HG03039 (cell line): ENCODE data around the gene PLEKHM3.

ENCODE experiments used
- ATAC-seq: cut with Tn5 transposase; IDR thresholded peaks from one replicate; pipeline ENCODE4 v1.9.1; 2021; ENCODE audit warnings: mild to moderate bottlenecking, moderate library complexity; ENCODE audit not compliant: unreplicated experiment

PLEKHM3 gene, protein sequence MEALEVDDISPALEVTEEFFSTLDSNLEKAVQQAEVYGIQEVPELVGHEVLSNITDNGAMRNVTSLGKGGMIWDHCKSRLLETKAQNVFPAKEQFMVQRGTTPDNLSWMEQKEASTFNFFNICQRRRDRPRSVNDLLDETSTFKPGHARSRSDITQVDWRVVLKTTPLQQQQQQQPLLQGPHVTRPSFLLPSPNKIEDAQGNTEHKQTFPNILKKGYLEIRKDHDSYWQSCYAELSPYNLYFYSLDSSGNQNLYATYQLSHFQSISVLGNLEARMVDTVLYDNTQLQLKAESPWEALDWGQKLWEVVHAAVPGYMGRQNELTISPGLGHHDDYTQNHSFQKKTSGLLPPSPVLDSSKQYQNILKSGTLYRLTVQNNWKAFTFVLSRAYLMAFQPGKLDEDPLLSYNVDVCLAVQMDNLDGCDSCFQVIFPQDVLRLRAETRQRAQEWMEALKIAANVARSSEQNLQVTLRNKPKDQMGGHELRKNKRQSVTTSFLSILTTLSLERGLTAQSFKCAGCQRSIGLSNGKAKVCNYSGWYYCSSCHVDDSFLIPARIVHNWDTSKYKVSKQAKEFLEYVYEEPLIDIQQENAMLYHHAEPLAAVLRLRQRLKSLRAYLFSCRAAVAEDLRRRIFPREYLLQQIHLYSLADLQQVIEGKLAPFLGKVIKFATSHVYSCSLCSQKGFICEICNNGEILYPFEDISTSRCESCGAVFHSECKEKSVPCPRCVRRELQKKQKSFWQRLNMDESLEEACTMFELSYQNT

GRCh38 chr2:208025037-208025813, at the start of gene PLEKHM3:
Gene PLEKHM3, minus strand, starts transcription at chr2:208025527. Its CDS starts 23,888 bp downstream, at chr2:208001639.
- peak; percentile 80 for ATAC-seq

- ATAC-seq: no peak
These were observed 49.5 kb upstream of the PLEKHM3 start for GRCh38 chr2:208074610-208075356.

- ATAC-seq: peak; percentile 68
These were observed 47.0 kb upstream of the PLEKHM3 start for GRCh38 chr2:208072250-208072892.

GRCh38 chr2:208069186-208069585, 43.9 kb upstream of the PLEKHM3 start:
- no peak for ATAC-seq

DNA sequence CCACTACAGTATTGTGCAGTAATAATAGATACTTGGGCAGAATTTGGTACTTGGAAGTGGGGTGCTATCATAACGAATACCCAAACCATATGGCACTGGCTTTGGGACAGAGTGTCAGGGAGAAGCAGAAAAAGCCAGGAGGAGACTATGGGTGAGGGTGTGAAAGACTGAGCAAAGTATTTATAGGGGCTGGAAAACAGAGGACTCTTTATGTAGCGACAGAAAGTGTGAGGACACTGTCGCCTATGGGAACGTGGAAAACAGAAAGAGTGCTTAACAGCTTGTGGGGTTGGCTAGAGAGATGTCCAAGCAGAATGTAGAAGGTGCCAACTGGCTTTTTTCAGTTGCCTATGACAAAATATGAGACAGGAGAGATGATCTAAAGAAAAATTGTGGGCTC, 40.7 kb upstream of the PLEKHM3 start:
- ATAC-seq: no peak

DNA sequence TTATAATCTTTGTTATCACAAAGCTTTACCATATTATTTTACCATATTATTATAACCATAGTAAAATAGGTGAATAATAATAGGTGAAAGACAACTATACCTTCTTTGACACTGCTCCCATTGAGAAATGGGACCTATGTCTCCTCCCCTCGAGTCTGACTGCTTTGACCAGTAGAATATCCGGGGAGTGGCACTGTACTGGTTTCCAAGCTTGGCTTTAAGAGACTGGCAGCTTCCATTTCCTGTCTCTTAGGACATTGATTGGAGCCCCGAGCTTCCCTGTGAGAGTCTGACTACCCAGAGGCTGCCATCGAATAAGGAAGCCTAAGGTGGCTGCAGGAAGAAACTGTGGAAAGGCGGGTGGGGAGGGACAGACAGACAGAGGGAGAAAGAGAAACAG, 40.1 kb upstream of the PLEKHM3 start:
- ATAC-seq: no peak

DNA sequence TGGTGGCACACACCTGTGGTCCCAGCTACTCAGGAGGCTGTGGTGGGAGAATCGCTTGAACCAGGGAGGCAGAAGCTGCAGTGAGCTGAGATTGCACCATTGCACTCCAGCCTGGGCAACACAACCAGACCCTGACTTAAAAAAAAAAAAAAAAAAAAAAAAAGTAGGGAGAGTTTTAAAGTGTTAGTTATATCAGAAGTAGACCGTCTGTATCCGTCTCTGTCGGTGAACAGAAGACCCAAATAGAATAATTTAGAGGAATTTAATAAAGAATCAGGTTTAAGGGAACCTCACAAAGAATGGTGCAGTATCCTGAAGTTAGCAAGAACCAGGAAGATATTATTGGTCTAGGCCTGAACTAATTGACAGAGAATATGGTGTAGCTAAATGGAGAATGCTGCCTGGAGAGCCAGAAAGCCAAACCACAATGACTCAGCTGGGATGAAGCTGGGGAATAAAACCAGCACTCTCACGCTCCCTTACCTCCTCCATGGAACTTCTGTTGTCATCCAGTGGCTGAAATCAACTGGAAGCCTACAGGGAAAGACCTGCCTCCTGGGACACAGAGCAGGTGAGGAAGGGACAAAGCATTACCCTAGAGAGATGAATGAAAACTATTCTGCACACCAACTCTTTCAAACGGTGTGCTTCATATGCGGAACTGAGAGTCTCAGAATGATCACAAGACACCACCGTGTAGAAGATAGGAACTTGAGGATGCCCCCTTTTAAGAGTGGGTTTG, 39.1 kb upstream of the PLEKHM3 start:
- ATAC-seq: no peak

DNA sequence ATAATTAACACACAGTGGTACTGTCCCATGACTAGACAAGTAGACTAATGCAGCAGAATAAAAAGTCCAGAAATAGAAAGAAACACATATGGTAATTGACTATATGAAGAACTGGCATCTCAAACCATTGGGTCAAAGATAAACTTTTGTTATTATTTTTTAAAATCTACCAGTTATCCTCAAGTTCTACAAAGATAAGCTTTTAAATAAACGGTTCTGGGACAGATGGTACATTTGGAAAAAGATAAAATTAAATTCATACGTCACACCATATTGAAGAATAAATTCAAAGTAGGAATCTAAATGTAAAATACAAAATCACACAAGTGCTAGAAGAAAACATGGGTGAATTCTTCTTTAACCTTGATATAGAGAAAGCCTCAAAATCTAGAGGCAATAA, 37.6 kb upstream of the PLEKHM3 start:
- ATAC-seq: no peak

DNA sequence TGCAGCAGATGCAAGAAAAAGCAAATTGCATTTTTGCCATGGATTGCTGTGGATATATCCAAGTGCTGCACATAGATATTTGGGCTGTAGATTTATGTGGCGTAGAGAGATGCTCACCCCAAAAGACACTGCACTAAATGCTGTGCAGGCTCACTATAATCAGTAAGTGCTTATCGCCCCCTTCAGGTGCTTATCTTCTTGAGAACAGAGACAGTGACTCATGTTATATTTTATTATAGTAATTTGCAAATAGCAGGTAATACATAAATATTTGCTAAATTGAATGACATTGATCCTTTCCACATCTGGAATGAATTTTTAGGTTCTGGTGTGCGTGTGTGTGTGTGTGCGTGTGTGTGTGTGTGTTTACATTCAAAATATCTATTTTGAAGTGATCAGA, 36.8 kb upstream of the PLEKHM3 start:
- ATAC-seq: no peak

DNA sequence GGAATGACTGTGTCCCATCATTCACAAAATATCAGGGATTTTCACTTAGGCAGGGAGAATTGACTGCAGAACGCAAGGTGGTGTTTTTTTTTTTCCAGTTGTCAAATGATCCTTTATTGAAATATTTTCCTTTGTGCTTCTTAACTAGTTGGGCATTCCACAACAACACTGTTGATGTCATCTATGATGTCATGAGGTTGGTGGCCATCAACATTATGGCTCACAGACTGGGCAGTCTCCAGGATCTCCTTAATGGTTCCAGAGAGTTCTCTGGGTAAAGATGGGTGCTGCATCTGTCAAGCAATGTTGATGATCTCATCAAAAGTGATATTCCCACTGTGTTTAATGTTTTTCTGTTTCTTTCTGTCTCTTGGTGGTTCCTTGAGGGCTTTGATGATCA, 31.8 kb upstream of the PLEKHM3 start:
- ATAC-seq: no peak

DNA sequence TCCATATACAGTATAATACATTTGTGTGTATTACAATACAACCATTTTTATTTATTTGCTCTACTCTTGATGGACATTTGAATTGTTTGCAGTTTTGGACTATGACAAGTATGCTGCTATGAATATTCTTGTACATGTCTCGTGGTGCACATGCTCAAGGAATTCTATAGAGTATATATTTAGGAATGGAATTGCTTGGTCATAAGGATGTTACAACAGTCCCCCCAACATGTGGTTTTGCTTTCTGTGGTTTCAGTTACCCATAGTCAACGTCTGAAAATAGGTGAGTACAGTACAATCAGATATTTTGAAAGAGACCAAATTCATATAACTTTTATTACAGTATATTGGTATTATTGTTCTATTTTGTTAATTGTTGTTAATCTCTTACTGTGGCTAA, 24.1 kb upstream of the PLEKHM3 start:
- no peak for ATAC-seq

DNA sequence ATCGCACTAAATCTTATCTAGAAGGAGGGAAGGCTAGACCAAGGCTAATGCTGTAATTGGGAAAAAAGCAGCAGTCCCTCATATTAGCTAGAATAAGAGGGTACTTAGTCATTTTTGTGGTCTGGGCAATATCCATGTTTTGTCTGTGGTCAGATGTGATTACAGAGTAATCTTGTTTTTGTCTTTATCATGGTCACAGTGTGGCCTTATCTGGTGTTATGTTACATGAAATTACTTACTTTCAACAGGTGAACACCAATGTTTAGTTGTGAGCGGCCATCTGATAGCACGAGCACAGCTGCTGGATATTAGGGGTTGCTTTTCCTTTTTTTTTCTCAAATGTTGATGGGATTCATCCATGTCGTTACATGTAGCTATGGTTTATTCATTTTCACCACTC, 23.7 kb upstream of the PLEKHM3 start:
- ATAC-seq: no peak

DNA sequence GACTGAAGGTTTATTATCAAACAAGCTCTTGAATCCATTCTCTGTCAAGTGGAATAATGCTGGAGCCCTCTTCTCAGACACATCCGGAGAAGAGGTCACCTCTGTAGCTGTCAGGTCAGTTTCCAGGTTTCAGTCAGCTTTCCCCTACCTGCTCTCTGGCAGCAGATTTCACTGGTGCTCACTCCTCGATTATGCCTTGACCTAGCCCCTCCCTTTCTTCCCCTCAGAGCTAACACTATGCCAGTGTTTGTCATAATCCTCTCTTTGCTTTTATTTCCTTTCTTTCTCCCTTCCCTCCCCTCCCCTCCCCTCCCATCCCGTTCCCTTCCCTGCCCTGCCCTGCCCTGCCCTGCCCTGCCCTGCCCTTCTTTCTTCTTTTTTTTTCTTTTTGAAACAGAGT, 22.5 kb upstream of the PLEKHM3 start:
- no peak for ATAC-seq

- no peak for ATAC-seq
These were observed 21.4 kb upstream of the PLEKHM3 start for GRCh38 chr2:208046686-208047085.

GRCh38 chr2:208042450-208042849, 17.1 kb upstream of the PLEKHM3 start:
- ATAC-seq: no peak

GRCh38 chr2:208042041-208042440, 16.7 kb upstream of the PLEKHM3 start:
- ATAC-seq: no peak

- ATAC-seq: peak; percentile 76
These were observed 15.2 kb upstream of the PLEKHM3 start for GRCh38 chr2:208040199-208041171.

- no peak for ATAC-seq
These were observed 14.2 kb upstream of the PLEKHM3 start for GRCh38 chr2:208039376-208040110.
